GM20431 (cell line): ENCODE results near the gene RPS13.
"Not testable (repeated sequence)": the region's sequence is repeated elsewhere in the genome, so short reads cannot be mapped to it uniquely, and the experiment has no call there.

ENCODE experiments used
- in situ Hi-C: fragments of 300-500 bp; cut with MseI, MboI; formaldehyde crosslinking; loops from one replicate; pipeline ENCODE4 v1.15.0; 2020; ENCODE audit warnings: low sequenced_read_pairs; ENCODE audit not compliant: unreplicated experiment

RPS13 gene

DNA sequence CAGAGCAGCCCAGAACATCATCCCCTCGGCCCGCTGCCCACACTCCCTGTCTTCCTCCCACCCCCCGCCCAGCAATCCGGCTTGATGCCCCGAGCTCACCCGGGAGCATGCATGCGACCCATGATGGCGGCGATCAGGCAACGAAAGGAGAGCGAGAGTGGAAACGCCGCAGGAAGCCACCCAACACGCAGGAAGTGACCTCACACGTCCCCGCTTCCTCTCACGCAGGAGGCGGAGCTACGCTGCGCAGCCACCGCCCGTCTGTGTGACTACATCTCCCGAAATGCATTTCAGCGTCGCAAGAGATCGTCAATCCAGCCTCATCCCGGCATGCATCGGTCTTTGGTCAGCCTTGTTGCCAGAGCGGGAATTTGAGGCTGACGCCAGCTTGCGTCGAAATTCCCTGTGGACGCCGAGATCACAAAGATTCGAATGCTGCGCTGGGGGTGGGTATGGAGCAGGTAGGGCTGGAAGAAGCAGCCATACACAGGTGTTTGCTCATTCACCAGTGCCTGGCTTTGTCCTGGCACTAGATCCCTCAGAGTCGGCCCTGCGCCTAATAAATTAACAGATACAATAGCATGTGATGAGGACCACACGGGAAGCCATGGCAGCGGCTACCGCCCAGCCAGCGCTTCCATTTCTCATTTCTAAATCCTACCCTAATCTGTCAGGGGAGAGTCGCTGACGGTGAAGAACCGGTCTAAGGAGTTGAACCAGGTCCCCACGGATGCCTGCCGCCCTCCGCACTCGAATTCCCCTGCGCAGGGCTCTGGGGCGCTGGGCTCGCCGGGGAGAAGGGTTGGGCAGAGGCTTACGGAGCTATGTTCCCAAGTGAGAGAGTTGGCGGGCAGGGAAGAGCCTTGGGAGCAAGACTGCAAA is at the start of gene RPS13:
Gene RPS13, minus strand, starts transcription at position 148 of the 882 bp plus-strand sequence. Its CDS starts 26 bp downstream, at position 122.
- in situ Hi-C loops = no loop called here

- in situ Hi-C loops = no loop called here
Measured at GRCh38 chr11:17121981-17122380, 44.5 kb upstream of the RPS13 start.

- in situ Hi-C loops = no loop called here
Measured at GRCh38 chr11:17117262-17117661, 39.8 kb upstream of the RPS13 start.

- in situ Hi-C loops = no loop called here
Measured at GRCh38 chr11:17116117-17116516, 38.6 kb upstream of the RPS13 start.

- in situ Hi-C loops = not testable (repeated sequence)
Measured at GRCh38 chr11:17107745-17108144, 30.3 kb upstream of the RPS13 start.

DNA sequence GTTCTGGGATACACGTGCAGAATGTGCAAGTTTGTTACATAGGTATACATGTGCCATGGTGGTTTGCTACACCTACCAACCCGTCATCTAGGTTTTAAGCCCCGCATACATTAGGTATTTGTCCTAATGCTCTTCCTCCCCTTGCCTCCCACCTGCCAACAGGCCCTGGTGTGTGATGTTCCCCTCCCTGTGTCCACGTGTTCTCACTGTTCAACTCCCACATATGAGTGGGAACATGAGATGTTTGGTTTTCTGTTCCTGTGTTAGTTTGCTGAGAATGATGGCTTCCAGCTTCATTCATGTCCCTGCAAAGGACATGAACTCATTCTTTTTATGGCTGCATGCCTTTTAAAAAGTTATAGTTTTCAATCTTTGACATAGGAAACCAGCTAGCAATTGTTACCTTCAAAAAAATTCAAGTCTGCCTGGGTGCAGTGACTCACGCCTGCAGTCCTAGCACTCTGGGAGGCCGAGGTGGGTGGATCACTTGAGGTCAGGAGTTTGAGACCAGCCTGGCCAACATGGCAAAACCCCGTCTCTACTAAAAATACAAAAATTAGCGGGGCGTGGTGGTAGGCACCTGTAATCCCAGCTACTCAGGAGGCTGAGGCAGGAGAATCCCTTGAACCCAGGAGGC is 28.1 kb upstream of the RPS13 start:
- in situ Hi-C loops = not testable (repeated sequence)

DNA sequence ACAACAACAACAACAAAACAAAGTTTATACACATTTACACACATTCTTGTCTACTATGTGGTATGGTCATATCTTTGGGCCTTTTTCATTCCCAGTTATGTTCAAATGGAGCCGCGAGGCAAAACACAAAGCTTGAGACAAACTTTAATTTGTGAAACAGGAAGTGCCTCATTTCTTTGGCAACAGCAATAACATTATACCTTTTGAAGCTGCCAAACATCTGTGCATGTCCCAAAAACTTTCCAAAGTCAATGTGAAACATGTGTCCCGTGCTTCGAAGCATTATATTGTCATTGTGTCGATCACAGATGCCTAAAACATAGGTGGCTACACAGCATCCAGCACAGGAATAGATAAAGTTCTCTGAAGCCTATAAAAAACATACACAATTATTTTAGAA is 25.0 kb upstream of the RPS13 start:
- in situ Hi-C loops = no loop called here

GRCh38 chr11:17098658-17099057 is 21.2 kb upstream of the RPS13 start:
- in situ Hi-C loops = no loop called here

DNA sequence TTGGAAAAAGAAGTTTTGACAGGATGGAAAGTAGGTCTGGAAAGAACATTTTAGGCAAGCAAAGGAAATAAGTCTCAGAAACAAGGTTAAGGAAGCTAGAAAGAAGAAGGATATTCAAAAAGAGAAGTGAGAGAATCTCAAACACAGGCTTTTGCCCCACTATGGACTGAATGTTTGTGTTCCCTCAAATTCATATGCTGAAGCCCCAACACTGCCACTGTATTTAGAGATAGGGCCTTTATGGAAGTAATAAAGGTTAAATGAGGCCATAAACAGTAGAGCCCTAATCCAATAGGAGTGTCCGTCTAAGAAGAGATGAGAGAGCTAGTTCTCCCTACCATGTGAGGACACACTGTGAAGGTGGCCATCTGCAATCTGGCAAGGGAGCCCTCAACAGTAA is 20.6 kb upstream of the RPS13 start:
- in situ Hi-C loops = no loop called here

DNA sequence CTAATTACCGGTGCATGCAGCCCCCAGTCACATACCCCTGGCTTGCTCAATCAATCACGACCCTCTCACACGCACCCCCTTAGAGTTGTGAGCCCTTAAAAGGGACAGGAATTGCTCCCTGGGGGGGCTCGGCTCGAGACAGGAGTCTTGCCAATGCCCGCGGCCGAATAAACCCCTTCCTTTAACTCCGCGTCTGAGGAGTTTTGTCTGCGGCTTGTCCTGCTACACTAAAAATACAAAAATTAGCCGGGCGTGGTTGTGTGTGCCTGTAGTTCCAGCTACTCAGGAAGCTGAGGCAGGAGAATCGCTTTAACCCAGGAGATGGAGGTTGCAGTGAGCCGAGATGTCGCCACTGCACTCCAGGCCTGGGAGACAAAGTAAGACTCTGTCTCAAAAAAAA is 8.5 kb upstream of the RPS13 start:
- in situ Hi-C loops = not testable (repeated sequence)

GRCh38 chr11:17077240-17077519 is 287 bp downstream of the RPS13 start:
- in situ Hi-C loops = no loop called here

GRCh38 chr11:17076517-17077239 is 789 bp downstream of the RPS13 start:
- in situ Hi-C loops = no loop called here

GRCh38 chr11:17075506-17075905 is 2.0 kb downstream of the RPS13 start:
- in situ Hi-C loops = no loop called here

GRCh38 chr11:17073370-17074027 is 4.0 kb downstream of the RPS13 start:
- in situ Hi-C loops = no loop called here

DNA sequence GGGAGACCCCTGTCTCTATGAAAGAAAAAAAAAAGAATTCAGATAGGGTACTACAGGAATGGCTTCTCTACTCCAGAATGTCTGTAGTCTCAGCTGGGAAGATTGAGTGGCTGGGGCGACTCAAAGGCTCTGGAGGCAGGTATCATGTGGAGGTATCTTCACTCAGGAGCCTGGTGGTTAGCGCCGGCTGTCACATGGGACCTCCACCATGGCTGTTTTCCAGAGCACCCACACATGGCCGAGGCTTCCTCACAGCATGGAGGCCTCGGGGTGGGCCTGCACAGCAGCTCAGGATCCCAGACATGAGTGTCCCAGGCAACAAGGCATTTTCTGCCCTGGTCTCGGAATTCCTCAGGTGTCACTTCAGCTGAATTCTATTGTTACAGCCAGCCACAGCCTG is 10.1 kb downstream of the RPS13 start:
- in situ Hi-C loops = loop anchor here (10.0 kb wide), 1 partner anchor 253 kb away; no protein-coding TSS in a partner anchor

DNA sequence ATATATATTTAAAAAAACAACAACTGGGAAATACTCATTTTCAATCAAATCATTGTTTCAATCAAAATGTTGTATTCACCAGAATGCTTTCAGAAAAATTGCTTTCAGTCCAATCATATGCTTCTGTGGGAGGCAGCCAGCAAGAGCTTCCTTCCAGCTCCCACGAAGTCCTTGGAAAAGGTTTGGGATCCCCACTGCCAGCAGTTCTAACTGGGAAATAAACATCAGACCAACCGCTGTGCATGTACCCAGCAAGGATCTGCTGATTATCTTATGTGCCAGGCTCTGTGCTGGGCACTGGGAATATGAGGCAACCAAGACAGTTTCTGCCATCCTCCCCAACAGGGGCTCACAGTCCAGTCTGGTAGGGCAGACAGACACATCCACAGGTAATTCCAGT is 10.8 kb downstream of the RPS13 start:
- in situ Hi-C loops = loop anchor here (10.0 kb wide), 1 partner anchor 252 kb away; no protein-coding TSS in a partner anchor

- in situ Hi-C loops = loop anchor here (5.0 to 10.0 kb wide), 2 partner anchors 116 to 249 kb away; no protein-coding TSS in a partner anchor
Measured at GRCh38 chr11:17063171-17064002, 14.1 kb downstream of the RPS13 start.

- in situ Hi-C loops = not testable (repeated sequence)
Measured at GRCh38 chr11:17051146-17051545, 26.3 kb downstream of the RPS13 start.

GRCh38 chr11:17048491-17048890 is 29.0 kb downstream of the RPS13 start:
- in situ Hi-C loops = not testable (repeated sequence)
